GM19043 (cell line): Measurements from ENCODE around the gene SPI1.

Experiments
- ATAC-seq: cut with Tn5 transposase; IDR thresholded peaks from one replicate; pipeline ENCODE4 v1.9.1; 2021; ENCODE audit warnings: low read depth; ENCODE audit not compliant: unreplicated experiment

The SPI1 gene

GRCh38 chr11:47407746-47408590 is 29.6 kb upstream of the SPI1 start, which contains the start of gene SLC39A13:
Gene SLC39A13 (plus strand): TSS chr11:47408590. CDS start chr11:47410095, 1,505 bp downstream.
- peak; percentile 81 for ATAC-seq

- no peak for ATAC-seq
These were observed 28.8 kb upstream of the SPI1 start for GRCh38 chr11:47406896-47407745.

GRCh38 chr11:47403571-47403970 is 25.2 kb upstream of the SPI1 start:
- no peak for ATAC-seq

- ATAC-seq: no peak
These were observed 24.8 kb upstream of the SPI1 start for GRCh38 chr11:47403135-47403534.

GRCh38 chr11:47400768-47401279 is 22.5 kb upstream of the SPI1 start:
- peak; percentile 77 for ATAC-seq

- ATAC-seq: peak; percentile 39
These were observed 21.8 kb upstream of the SPI1 start for GRCh38 chr11:47399860-47400767.

- ATAC-seq: no peak
These were observed 20.2 kb upstream of the SPI1 start for GRCh38 chr11:47398551-47398950.

- ATAC-seq: no peak
These were observed 19.7 kb upstream of the SPI1 start for GRCh38 chr11:47398011-47398410.

- no peak for ATAC-seq
These were observed 17.6 kb upstream of the SPI1 start for GRCh38 chr11:47396049-47396320.

GRCh38 chr11:47395223-47396048 is 17.1 kb upstream of the SPI1 start:
- no peak for ATAC-seq

GRCh38 chr11:47394322-47395222 is 16.2 kb upstream of the SPI1 start:
- peak; percentile 59 for ATAC-seq

GRCh38 chr11:47394050-47394321 is 15.6 kb upstream of the SPI1 start:
- no peak for ATAC-seq

GRCh38 chr11:47393163-47394049 is 15.1 kb upstream of the SPI1 start:
- no peak for ATAC-seq

- ATAC-seq: no peak
These were observed 14.3 kb upstream of the SPI1 start for GRCh38 chr11:47392546-47393162.

- no peak for ATAC-seq
These were observed 13.5 kb upstream of the SPI1 start for GRCh38 chr11:47391711-47392432.

- ATAC-seq: no peak
These were observed 12.8 kb upstream of the SPI1 start for GRCh38 chr11:47391077-47391583.

GRCh38 chr11:47390422-47390760 is 12.0 kb upstream of the SPI1 start:
- no peak for ATAC-seq
